ENCODE results near the gene MIB1.

Gene MIB1

GRCh38 chr18:21805771-21806366, 65.3 kb downstream of the MIB1 start:
- Histone ChIP-seq H3K36me3 (ENCODE audit: control insufficient read depth in 2 of 2, insufficient read depth in 1 of 2, low read length in 2 of 2) (peaks cover 38 to 67% of the 10 kb centered on the region in 2 experiments), H3K4me1 (ENCODE audit: control insufficient read depth, insufficient read depth, low read length) (no peaks in the 10 kb centered on the region), H3K4me3 (ENCODE audit: low read depth, low read length) (no peak overlapping the region), H3K27ac (ENCODE audit: extremely low read depth, low read depth, low read length) (no peak overlapping the region), H3K9me3 (ENCODE audit: control insufficient read depth, insufficient read depth, low read depth, low read length) (no peaks in the 10 kb centered on the region; the same call in none of the 2 replicates)
- ChIA-PET POLR2A (interaction anchor here (0.7 kb wide), 1 partner anchor 65 kb away, joined by 3 read pairs; the partner anchor contains the start of gene MIB1), CTCF (interaction anchor here (0.6 to 1.2 kb wide), 2 partner anchors 14 to 48 kb away, joined by 5 read pairs; no protein-coding TSS in a partner anchor)
- TF ChIP-seq ZBTB7A (tag by site-specific recombination; IDR thresholded peaks at IDR 0.05; ENCODE audit: low read depth): no peak
- no peak for TF ChIP-seq ZNF701 (tag by site-specific recombination; IDR thresholded peaks at IDR 0.05)
- TF ChIP-seq SCRT2 (tag by site-specific recombination; IDR thresholded peaks at IDR 0.05): no peak

GRCh38 chr18:21808185-21808584, 67.6 kb downstream of the MIB1 start:
- CTCF ChIA-PET: interaction anchor here (0.5 to 1.1 kb wide), 3 partner anchors 12 to 90 kb away, joined by 3 to 4 read pairs (median 3); no protein-coding TSS in a partner anchor
- POLR2A ChIA-PET: no interaction called here
- no peaks in the 10 kb centered on the region; the same call in none of the 2 replicates for H3K9me3 ChIP-seq (ENCODE audit: control insufficient read depth, insufficient read depth, low read depth, low read length)
- H3K4me3 ChIP-seq (ENCODE audit: low read depth, low read length): no peak overlapping the region
- H3K36me3 ChIP-seq (ENCODE audit: control insufficient read depth in 2 of 2, insufficient read depth in 1 of 2, low read length in 2 of 2): peaks cover 38 to 51% of the 10 kb centered on the region in 2 experiments
- no peak overlapping the region for H3K27ac ChIP-seq (ENCODE audit: extremely low read depth, low read depth, low read length)
- TF ChIP-seq ZNF366 (tag by site-specific recombination; conservative IDR thresholded peaks at IDR 0.05): no peak
- TF ChIP-seq, protein P1, sequence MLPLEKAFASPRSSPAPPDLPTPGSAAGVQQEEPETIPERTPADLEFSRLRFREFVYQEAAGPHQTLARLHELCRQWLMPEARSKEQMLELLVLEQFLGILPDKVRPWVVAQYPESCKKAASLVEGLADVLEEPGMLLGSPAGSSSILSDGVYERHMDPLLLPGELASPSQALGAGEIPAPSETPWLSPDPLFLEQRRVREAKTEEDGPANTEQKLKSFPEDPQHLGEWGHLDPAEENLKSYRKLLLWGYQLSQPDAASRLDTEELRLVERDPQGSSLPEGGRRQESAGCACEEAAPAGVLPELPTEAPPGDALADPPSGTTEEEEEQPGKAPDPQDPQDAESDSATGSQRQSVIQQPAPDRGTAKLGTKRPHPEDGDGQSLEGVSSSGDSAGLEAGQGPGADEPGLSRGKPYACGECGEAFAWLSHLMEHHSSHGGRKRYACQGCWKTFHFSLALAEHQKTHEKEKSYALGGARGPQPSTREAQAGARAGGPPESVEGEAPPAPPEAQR (tag by site-specific recombination; IDR thresholded peaks at IDR 0.05): no peak
- no peak for TF ChIP-seq BCL11A (tag by site-specific recombination; IDR thresholded peaks at IDR 0.05; ENCODE audit: low read depth)
- no peak for TF ChIP-seq ZNF837 (tag by site-specific recombination; IDR thresholded peaks at IDR 0.05)
- TF ChIP-seq ZNF449 (tag by site-specific recombination; IDR thresholded peaks at IDR 0.05): no peak
- no peak for TF ChIP-seq GLI2 (tag by site-specific recombination; IDR thresholded peaks at IDR 0.05; ENCODE audit: borderline replicate concordance, low read depth)
- no peak for TF ChIP-seq ZNF747 (tag by site-specific recombination; IDR thresholded peaks at IDR 0.05)
- no peak for TF ChIP-seq ZNF600 (tag by site-specific recombination; IDR thresholded peaks at IDR 0.05)
- no peak for TF ChIP-seq ZNF76 (tag by site-specific recombination; IDR thresholded peaks at IDR 0.05; ENCODE audit: borderline replicate concordance, low read depth)
- TF ChIP-seq OSR2 (tag by site-specific recombination; IDR thresholded peaks at IDR 0.05): no peak
- no peak for TF ChIP-seq ZNF610 (tag by site-specific recombination; IDR thresholded peaks at IDR 0.05; ENCODE audit: borderline replicate concordance)
- no peak for TF ChIP-seq KLF7 (tag by site-specific recombination; IDR thresholded peaks at IDR 0.05; ENCODE audit: borderline replicate concordance)
- TF ChIP-seq ZBTB7A (tag by site-specific recombination; IDR thresholded peaks at IDR 0.05; ENCODE audit: low read depth): no peak
- TF ChIP-seq, protein P2, sequence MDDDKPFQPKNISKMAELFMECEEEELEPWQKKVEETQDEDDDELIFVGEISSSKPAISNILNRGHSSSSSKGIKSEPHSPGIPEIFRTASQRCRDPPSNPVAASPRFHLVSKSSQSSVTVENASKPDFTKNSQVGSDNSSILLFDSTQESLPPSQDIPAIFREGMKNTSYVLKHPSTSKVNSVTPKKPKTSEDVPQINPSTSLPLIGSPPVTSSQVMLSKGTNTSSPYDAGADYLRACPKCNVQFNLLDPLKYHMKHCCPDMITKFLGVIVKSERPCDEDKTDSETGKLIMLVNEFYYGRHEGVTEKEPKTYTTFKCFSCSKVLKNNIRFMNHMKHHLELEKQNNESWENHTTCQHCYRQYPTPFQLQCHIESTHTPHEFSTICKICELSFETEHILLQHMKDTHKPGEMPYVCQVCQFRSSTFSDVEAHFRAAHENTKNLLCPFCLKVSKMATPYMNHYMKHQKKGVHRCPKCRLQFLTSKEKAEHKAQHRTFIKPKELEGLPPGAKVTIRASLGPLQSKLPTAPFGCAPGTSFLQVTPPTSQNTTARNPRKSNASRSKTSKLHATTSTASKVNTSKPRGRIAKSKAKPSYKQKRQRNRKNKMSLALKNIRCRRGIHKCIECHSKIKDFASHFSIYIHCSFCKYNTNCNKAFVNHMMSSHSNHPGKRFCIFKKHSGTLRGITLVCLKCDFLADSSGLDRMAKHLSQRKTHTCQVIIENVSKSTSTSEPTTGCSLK (tag by site-specific recombination; IDR thresholded peaks at IDR 0.05): no peak
- no peaks in the 10 kb centered on the region for H3K4me1 ChIP-seq (ENCODE audit: control insufficient read depth, insufficient read depth, low read length)

DNA sequence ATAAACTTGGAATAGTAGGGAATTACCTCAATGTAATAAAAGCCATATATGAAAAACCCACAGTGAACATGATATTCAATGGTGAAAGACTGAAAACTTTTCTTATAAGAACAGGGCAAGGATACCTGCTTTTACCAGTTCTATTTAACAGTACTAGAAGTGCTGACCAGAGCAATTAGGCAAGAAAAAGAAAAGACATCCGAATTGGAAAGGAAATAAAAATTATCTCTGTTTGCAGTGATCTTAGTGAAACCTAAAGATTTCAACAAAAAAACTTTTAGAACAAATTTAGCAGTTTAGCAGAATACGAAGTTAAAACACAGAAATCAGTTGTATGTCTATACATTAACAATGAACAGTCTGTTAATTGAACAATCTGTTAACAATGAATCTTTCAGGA, 69.1 kb downstream of the MIB1 start:
- peaks cover 35 to 53% of the 10 kb centered on the region in 2 experiments for H3K36me3 ChIP-seq (ENCODE audit: control insufficient read depth in 2 of 2, insufficient read depth in 1 of 2, low read length in 2 of 2)
- no peaks in the 10 kb centered on the region for H3K4me1 ChIP-seq (ENCODE audit: control insufficient read depth, insufficient read depth, low read length)
- POLR2A ChIA-PET: no interaction called here
- CTCF ChIA-PET: no interaction called here
- no peak overlapping the region for H3K27ac ChIP-seq (ENCODE audit: extremely low read depth, low read depth, low read length)
- no peak overlapping the region for H3K4me3 ChIP-seq (ENCODE audit: low read depth, low read length)
- H3K9me3 ChIP-seq (ENCODE audit: control insufficient read depth, insufficient read depth, low read depth, low read length): no peaks in the 10 kb centered on the region; the same call in none of the 2 replicates
- no peak for TF ChIP-seq ZNF639 (tag by site-specific recombination; IDR thresholded peaks at IDR 0.05)
- TF ChIP-seq SP7 (tag by site-specific recombination; IDR thresholded peaks at IDR 0.05): no peak
- TF ChIP-seq ZNF768 (tag by site-specific recombination; IDR thresholded peaks at IDR 0.05): no peak
- 0 out of 2 replicates have a peak, but pooled peaks have one; percentile 28 for TF ChIP-seq TRIM28 (IDR thresholded peaks at IDR 0.05; ENCODE audit: borderline replicate concordance, low read length)
- TF ChIP-seq, protein P3, sequence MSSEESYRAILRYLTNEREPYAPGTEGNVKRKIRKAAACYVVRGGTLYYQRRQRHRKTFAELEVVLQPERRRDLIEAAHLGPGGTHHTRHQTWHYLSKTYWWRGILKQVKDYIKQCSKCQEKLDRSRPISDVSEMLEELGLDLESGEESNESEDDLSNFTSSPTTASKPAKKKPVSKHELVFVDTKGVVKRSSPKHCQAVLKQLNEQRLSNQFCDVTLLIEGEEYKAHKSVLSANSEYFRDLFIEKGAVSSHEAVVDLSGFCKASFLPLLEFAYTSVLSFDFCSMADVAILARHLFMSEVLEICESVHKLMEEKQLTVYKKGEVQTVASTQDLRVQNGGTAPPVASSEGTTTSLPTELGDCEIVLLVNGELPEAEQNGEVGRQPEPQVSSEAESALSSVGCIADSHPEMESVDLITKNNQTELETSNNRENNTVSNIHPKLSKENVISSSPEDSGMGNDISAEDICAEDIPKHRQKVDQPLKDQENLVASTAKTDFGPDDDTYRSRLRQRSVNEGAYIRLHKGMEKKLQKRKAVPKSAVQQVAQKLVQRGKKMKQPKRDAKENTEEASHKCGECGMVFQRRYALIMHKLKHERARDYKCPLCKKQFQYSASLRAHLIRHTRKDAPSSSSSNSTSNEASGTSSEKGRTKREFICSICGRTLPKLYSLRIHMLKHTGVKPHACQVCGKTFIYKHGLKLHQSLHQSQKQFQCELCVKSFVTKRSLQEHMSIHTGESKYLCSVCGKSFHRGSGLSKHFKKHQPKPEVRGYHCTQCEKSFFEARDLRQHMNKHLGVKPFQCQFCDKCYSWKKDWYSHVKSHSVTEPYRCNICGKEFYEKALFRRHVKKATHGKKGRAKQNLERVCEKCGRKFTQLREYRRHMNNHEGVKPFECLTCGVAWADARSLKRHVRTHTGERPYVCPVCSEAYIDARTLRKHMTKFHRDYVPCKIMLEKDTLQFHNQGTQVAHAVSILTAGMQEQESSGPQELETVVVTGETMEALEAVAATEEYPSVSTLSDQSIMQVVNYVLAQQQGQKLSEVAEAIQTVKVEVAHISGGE (tag by site-specific recombination; conservative IDR thresholded peaks at IDR 0.05; ENCODE audit: low read depth): no peak

Data from HEK293 (cell line).